Neural cell (in vitro differentiated cells): ENCODE data around the gene MTR. TPM values are rescaled to one million over a fixed set of nuclear protein-coding genes. Genes with fewer than 3 reads are reported as not detected.

ENCODE experiments used
- H2AFZ ChIP-seq: fragments of 200-600, 300-800 bp; sonication (generic), shearing (Covaris generic); 2 replicates; pipeline ENCODE4 v1.6.0; 2014; ENCODE audit warnings: low read depth, mild to moderate bottlenecking, antibody characterized with exemption, low read length, moderate library complexity
- H3F3A ChIP-seq: fragments of 200-600 bp; shearing (Covaris generic); 2 replicates; pipeline ENCODE4 v1.6.1; 2016; ENCODE audit warnings: mild to moderate bottlenecking, moderate library complexity, mixed read lengths, antibody characterized with exemption, low read length; ENCODE audit not compliant: insufficient read depth, poor library complexity, severe bottlenecking
- H3K27ac ChIP-seq: fragments of 200-600, 300-800 bp; sonication (generic), shearing (Covaris generic); 2 replicates; pipeline ENCODE4 v1.5.1; 2014; ENCODE audit warnings: mild to moderate bottlenecking, low read length, moderate library complexity
- H3K27me3 ChIP-seq: fragments of 300-800, 200-600 bp; sonication (generic), shearing (Covaris generic); 2 replicates; pipeline ENCODE4 v1.6.0; 2014; ENCODE audit warnings: mild to moderate bottlenecking, low read depth, low read length, moderate library complexity; ENCODE audit not compliant: insufficient read depth
- H3K36me3 ChIP-seq: fragments of 300-800, 200-600 bp; sonication (generic), shearing (Covaris generic); 2 replicates; pipeline ENCODE4 v1.5.1; 2014; ENCODE audit warnings: mild to moderate bottlenecking, antibody characterized with exemption, low read length, moderate library complexity; ENCODE audit not compliant: insufficient read depth
- H3K4me2 ChIP-seq: fragments of 300-800, 200-600 bp; sonication (generic), shearing (Covaris generic); 2 replicates; pipeline ENCODE4 v1.6.0; 2014; ENCODE audit warnings: mild to moderate bottlenecking, low read length
- H3K4me3 ChIP-seq: fragments of 300-800, 200-600 bp; sonication (generic), shearing (Covaris generic); 2 replicates; pipeline ENCODE4 v1.5.1; 2014; ENCODE audit warnings: mild to moderate bottlenecking, low read length, moderate library complexity
- H3K79me2 ChIP-seq: fragments of 200-600 bp; shearing (Covaris generic); replicated peaks from 2 replicates; pipeline ENCODE4 v1.6.0; 2014; ENCODE audit warnings: mild to moderate bottlenecking, low read length, moderate library complexity; ENCODE audit not compliant: insufficient read depth
- H3K9ac ChIP-seq: fragments of 300-800, 200-600 bp; sonication (generic), shearing (Covaris generic); 2 replicates; pipeline ENCODE4 v1.6.1; 2016; ENCODE audit warnings: mild to moderate bottlenecking, low read length, mixed read lengths
- H3K9me2 ChIP-seq: fragments of 200-600 bp; shearing (Covaris generic); 2 replicates; pipeline ENCODE4 v1.6.1; 2016; ENCODE audit warnings: mild to moderate bottlenecking, low read length, mixed read lengths; ENCODE audit not compliant: insufficient read depth
- H3K9me3 ChIP-seq: fragments of 200-600, 300-800 bp; sonication (generic), shearing (Covaris generic); 2 replicates; pipeline ENCODE4 v1.6.1; 2016; ENCODE audit warnings: mild to moderate bottlenecking, mixed run types, low read length, moderate library complexity, mixed read lengths
- H4K20me1 ChIP-seq: fragments of 200-600 bp; shearing (Covaris generic); 2 replicates; pipeline ENCODE4 v1.6.1; 2016; ENCODE audit warnings: mild to moderate bottlenecking, mixed run types; ENCODE audit not compliant: insufficient read depth
- CTCF ChIP-seq: fragments of 450-650 bp; IDR thresholded peaks from 2 replicates; pipeline ENCODE4 v1.5.1; 2014; ENCODE audit warnings: antibody characterized with exemption, mild to moderate bottlenecking, moderate library complexity; ENCODE audit not compliant: poor library complexity, severe bottlenecking
- EP300 ChIP-seq: fragments of 450-650 bp; conservative IDR thresholded peaks from 2 replicates; pipeline ENCODE4 v1.6.1; 2014; ENCODE audit warnings: antibody characterized with exemption, mild to moderate bottlenecking, moderate library complexity; ENCODE audit not compliant: poor library complexity, severe bottlenecking
- EZH2 ChIP-seq: fragments of 200-600, 300-800 bp; shearing (Covaris generic), sonication (generic); IDR thresholded peaks from 2 replicates; pipeline ENCODE4 v1.6.1; 2014; ENCODE audit warnings: antibody characterized with exemption, low read length, borderline replicate concordance, mild to moderate bottlenecking; ENCODE audit not compliant: insufficient read depth, poor library complexity, severe bottlenecking
- MXI1 ChIP-seq: fragments of 450-650 bp; conservative IDR thresholded peaks from 2 replicates; pipeline ENCODE4 v1.6.1; 2014; ENCODE audit warnings: antibody characterized with exemption, mild to moderate bottlenecking; ENCODE audit not compliant: poor library complexity, severe bottlenecking
- POLR2AphosphoS5 ChIP-seq: IDR thresholded peaks from 2 replicates; pipeline ENCODE4 v1.6.1; 2012
- RAD21 ChIP-seq: fragments of 450-650 bp; conservative IDR thresholded peaks from 2 replicates; pipeline ENCODE4 v1.6.1; 2014; ENCODE audit warnings: antibody characterized with exemption, mild to moderate bottlenecking, moderate library complexity
- SMC3 ChIP-seq: fragments of 450-650 bp; conservative IDR thresholded peaks from 2 replicates; pipeline ENCODE4 v1.6.1; 2014; ENCODE audit warnings: antibody characterized with exemption, mild to moderate bottlenecking, moderate library complexity; ENCODE audit not compliant: poor library complexity
- TAF1 ChIP-seq: IDR thresholded peaks from 2 replicates; pipeline ENCODE4 v1.6.1; 2012; ENCODE audit warnings: low read depth
- polyA plus RNA-seq: library from polyadenylated mRNA; depleted of rRNA; stranded (reverse); fragments of >200 nt; gene quantifications from 2 replicates; pipeline ENCODE4 v1.2.3, GENCODE V29; 2014
- TF ChIP-seq, protein P1 (sequence below): IDR thresholded peaks from 2 replicates; pipeline ENCODE4 v1.6.1; 2012; ENCODE audit warnings: borderline replicate concordance

The MTR gene
- polyA plus RNA-seq, 1 donor from 2014 or later: 14.1 TPM

DNA sequence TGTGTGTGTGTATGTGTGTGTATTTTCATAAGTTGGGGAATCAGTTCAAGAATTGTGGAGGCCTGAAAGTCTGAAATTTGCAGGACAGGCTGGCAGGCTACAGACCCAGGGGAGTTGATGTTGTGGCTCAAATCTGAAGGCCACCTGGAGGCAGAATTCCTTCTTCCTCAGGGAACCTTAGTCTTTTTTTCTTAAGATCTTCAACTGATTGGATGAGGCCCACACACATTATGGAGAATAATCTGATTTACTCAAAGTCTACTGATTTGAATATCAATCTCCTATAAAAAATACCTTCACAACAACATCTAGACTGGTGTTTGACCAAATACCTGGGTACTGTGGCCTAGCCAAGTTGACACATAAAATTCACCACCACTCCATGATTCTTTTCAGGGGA lies 147.3 kb downstream of the MTR start:
- no peaks in the 10 kb centered on the region for H3K36me3 ChIP-seq
- no peaks in the 10 kb centered on the region for H3K9me2 ChIP-seq
- no peaks in the 10 kb centered on the region for H3K9me3 ChIP-seq
- no peak overlapping the region for H3K9ac ChIP-seq
- no peaks in the 10 kb centered on the region for H3K27me3 ChIP-seq
- no peaks in the 10 kb centered on the region for H4K20me1 ChIP-seq
- H3K79me2 ChIP-seq: no peaks in the 10 kb centered on the region
- no peak overlapping the region for H3K4me2 ChIP-seq
- TF ChIP-seq, protein P1, sequence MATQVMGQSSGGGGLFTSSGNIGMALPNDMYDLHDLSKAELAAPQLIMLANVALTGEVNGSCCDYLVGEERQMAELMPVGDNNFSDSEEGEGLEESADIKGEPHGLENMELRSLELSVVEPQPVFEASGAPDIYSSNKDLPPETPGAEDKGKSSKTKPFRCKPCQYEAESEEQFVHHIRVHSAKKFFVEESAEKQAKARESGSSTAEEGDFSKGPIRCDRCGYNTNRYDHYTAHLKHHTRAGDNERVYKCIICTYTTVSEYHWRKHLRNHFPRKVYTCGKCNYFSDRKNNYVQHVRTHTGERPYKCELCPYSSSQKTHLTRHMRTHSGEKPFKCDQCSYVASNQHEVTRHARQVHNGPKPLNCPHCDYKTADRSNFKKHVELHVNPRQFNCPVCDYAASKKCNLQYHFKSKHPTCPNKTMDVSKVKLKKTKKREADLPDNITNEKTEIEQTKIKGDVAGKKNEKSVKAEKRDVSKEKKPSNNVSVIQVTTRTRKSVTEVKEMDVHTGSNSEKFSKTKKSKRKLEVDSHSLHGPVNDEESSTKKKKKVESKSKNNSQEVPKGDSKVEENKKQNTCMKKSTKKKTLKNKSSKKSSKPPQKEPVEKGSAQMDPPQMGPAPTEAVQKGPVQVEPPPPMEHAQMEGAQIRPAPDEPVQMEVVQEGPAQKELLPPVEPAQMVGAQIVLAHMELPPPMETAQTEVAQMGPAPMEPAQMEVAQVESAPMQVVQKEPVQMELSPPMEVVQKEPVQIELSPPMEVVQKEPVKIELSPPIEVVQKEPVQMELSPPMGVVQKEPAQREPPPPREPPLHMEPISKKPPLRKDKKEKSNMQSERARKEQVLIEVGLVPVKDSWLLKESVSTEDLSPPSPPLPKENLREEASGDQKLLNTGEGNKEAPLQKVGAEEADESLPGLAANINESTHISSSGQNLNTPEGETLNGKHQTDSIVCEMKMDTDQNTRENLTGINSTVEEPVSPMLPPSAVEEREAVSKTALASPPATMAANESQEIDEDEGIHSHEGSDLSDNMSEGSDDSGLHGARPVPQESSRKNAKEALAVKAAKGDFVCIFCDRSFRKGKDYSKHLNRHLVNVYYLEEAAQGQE: no peak
- no peak for TF ChIP-seq CTCF
- TF ChIP-seq EZH2: no peak
- no peak for TF ChIP-seq MXI1
- no peak for TF ChIP-seq EP300
- no peak for TF ChIP-seq SMC3
- TF ChIP-seq POLR2AphosphoS5: no peak
- no peak for TF ChIP-seq RAD21
- TF ChIP-seq TAF1: no peak
- no peaks in the 10 kb centered on the region for H3F3A ChIP-seq
- H2AFZ ChIP-seq: no peak overlapping the region
- H3K27ac ChIP-seq: no peak overlapping the region
- no peak overlapping the region for H3K4me3 ChIP-seq

DNA sequence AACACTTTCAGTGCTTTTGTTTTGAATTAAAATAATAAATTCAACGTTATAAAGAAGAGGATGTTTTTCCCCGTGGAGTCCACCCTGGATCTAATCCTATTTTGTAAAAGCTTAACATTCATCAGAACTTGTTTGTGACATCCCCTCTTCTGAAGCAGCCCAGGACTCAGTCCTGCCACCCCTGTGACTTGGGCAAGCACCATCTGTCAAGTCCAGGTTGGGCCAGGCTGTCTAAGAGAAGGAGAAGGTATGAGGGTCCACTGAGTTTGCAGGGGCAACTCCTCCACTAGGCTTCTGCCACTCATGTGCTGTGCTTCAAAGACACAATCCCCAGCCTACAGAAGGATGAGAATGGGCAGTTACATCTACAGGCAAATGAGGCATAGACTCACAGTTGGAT lies 149.5 kb downstream of the MTR start:
- no peak overlapping the region for H3K27ac ChIP-seq
- H3K9me3 ChIP-seq: no peaks in the 10 kb centered on the region
- H2AFZ ChIP-seq: no peak overlapping the region
- no peaks in the 10 kb centered on the region for H3F3A ChIP-seq
- H3K27me3 ChIP-seq: no peaks in the 10 kb centered on the region
- H3K4me3 ChIP-seq: no peak overlapping the region
- no peaks in the 10 kb centered on the region for H3K79me2 ChIP-seq
- no peaks in the 10 kb centered on the region for H4K20me1 ChIP-seq
- H3K4me2 ChIP-seq: no peak overlapping the region
- H3K9me2 ChIP-seq: no peaks in the 10 kb centered on the region
- TF ChIP-seq EP300 (no peak), POLR2AphosphoS5 (no peak), MXI1 (no peak), EZH2 (no peak), RAD21 (no peak), SMC3 (no peak), TAF1 (no peak), CTCF (no peak)
- TF ChIP-seq, protein P1: no peak
- H3K9ac ChIP-seq: no peak overlapping the region
- H3K36me3 ChIP-seq: no peaks in the 10 kb centered on the region
